Activated CD8-positive, alpha-beta memory T cell treated with anti-CD3 and anti-CD28 coated beads for 4 hours (primary cell): ENCODE measurements around the gene HTR3B.
"Not testable (repeated sequence)": the region's sequence is repeated elsewhere in the genome, so short reads cannot be mapped to it uniquely, and the experiment has no call there.

Experiments used
- DNase-seq, 2 donors: peaks; one replicate each; pipeline ENCODE4 v3.0.0-alpha.2; 2020; ENCODE audit warnings: low read depth in 2 of 2

Gene HTR3B

GRCh38 chr11:113946162-113946561 is 41.6 kb downstream of the HTR3B start:
- DNase-seq, result not testable (repeated sequence)

- DNase-seq, result no peak
These were observed 43.4 kb downstream of the HTR3B start for GRCh38 chr11:113947994-113948393.

DNA sequence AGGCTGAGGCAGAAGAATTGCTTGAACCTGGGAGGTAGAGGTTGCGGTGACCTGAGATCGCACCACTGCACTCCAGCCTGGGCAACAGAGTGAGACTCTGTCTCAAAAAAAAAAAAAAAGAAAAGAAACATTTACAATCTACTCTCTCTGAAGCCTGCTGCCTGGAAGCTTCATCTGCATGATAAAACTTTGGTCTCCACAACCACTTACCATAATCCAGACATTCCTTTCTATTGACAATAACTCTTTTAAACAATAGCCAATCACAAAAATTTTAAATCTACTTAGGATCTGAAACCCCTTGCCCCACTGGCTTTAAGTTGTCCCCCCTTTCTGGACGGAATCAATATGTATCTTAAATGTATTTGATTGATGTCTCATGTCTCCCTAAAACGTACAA is 45.3 kb downstream of the HTR3B start:
- no peak for DNase-seq

GRCh38 chr11:113951537-113951936 is 46.9 kb downstream of the HTR3B start:
- DNase-seq, result no peak

GRCh38 chr11:113952070-113952469 is 47.5 kb downstream of the HTR3B start:
- no peak for DNase-seq

DNA sequence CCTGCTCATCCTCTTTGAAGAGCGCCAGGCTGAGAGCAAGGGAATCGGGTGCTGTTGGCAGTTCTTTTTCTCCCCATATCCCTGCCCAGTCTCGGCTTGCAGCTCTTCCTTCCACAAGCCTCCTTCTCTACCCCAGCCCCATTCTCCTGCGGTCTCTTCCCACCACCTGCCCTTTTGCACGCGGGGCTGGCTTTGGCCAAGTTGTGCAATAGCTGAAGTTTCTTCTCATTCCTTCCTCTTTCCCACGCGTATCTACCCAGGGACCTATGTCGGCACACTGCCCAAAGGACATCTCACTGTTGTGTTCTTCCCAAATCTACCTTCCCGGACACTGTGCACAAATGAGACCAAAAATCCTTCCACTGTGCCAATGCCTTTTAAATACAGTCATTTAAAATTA is 48.0 kb downstream of the HTR3B start:
- no peak for DNase-seq

GRCh38 chr11:113954235-113954634 is 49.6 kb downstream of the HTR3B start:
- no peak for DNase-seq

GRCh38 chr11:113956986-113957385 is 52.4 kb downstream of the HTR3B start:
- DNase-seq, result no peak

DNA sequence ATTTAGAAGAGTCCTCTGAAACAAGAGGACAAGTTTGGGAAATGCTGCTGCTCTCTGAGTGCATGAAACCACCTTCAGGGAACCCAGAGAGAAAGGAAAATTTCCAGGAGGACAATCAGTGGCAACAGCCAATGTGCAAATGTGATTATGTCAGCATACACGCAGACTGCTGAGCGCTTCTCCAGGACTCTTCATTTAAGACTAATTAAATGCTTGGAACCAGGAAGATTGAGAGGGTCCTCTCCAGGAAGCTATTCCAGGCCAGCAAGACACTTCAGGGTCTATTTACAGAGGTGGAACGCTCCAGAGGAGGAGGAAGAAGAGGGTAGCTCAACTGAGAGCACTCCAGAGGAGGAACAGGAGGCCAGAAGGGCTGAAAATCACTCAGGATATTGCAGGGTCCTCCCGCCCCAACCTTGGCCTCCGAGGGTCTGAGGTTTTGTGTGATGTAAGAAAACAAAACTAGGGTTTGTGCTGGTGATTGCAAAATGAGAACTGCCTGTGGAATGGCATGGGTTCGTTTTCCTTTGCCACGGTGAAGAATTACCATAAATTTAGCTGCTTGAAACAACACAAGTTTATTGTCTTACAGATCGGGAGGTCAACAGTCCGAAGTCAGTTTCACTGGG is 56.2 kb downstream of the HTR3B start:
- DNase-seq, result no peak

DNA sequence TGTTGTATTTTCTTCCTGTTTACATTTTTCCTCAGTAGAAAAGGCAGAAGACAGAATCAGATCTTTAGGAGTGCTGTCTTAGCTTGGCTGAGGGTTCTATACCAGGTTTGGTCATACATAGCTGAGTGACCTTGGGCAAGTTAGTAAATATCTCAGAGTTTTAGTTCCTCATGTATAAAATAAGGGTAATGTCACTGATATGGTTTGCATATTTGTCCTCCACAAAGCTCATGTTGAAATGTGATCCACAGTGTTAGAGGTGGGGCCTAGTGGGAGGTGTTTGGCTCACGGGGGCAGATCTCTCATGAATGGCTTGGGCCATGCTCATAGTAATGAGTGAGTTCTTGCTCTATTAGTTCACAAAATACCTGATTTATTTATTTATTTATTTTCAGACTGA is 62.8 kb downstream of the HTR3B start:
- DNase-seq, result no peak

DNA sequence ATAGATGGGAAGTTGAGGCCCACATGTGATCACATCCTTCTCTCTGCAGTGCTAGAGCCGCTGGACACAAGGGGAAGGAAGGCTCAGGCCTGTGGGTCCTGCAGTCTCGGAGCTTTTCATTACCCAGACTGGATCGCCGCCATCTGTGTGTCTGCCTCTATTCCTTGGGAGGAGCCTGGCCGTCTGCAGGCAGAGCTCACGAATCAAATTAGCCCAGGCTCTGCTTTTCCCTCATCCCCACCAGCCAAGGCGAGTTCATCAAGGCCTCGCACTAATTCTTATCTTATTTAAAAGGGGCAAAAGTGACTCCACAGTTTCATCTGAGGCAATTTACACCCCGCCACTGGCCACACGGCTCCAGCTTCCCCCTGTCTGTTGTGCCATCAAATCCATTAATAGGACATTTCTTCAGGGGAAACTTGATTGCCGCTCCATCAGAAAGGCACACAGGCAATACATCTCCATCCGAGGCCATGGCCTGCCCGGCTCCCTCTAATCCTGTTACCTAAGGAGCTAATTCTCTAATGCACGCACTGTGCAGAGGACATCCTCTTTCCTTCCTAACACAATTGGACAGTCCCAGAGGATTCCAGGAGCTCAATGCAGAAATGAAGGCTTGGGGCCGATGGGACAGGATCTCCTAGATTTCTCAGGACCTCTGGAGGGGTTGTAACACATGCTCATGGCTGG is 67.1 kb downstream of the HTR3B start:
- no peak for DNase-seq

DNA sequence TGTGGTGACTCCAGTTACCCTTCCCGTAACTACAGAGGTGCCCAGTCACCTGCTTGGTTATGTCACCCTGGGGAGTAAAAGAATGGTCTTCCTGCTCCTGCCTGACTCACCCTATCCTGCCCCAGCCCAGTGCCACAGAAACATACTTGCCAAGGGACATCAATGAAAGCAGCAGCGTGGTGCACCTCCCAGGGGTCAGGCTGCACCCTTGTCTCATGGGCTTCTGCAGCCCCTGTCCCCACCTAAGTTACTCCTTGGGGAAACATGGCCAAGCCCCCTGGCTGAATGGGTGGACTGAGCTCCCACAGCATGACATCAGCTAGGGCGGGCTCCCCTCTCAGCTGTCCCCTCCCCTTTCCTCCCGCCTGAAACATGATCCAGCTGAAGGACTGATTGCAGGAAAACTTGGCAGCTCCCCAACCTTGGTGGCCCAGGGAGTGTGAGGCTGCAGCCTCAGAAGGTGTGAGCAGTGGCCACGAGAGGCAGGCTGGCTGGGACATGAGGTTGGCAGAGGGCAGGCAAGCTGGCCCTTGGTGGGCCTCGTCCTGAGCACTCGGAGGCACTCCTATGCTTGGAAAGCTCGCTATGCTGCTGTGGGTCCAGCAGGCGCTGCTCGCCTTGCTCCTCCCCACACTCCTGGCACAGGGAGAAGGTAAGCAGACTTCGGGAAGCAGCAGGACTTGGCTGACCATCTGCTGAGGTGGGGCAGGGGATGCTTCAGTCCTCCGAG is 70.3 kb downstream of the HTR3B start, which contains the start of gene HTR3A:
Gene HTR3A (plus strand): TSS at position 368 of the 730 bp plus-strand sequence. CDS start 218 bp downstream, at position 586.
- no peak for DNase-seq

DNA sequence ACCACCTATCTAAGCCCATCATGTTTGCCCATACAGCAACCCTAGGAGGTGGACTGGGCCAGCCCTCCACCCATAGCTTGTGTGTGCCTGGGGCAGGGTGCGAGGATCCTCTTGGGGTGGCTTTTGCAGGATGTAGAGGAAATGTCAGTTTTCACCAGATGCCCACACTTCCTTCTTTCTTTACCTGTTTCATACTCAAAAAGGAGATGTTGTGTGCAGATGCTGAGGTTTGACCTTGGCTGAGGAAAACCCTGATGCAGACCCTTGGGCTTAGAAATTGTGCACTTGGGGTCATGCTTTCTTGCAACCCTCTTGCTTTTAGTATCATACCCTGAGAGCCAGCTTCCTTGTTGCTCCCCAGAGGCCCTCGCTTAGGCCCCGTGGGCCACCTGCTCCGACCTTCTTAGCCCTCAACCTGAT is 72.5 kb downstream of the HTR3B start:
- no peak for DNase-seq

DNA sequence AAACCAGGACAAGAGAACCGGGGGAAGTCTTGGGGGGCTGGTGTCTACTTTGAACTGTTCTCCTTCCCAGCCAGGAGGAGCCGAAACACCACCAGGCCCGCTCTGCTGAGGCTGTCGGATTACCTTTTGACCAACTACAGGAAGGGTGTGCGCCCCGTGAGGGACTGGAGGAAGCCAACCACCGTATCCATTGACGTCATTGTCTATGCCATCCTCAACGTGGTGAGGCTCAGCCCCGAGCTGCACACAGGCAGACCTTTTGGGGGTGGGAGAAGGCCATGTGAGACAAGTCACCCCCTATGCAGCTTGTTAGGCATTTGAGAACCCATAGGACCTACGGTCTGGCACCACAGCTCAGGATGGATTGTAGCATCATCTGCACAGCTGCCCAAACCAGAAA is 73.1 kb downstream of the HTR3B start:
- DNase-seq, result no peak

GRCh38 chr11:113979431-113979830 is 74.8 kb downstream of the HTR3B start:
- no peak for DNase-seq

DNA sequence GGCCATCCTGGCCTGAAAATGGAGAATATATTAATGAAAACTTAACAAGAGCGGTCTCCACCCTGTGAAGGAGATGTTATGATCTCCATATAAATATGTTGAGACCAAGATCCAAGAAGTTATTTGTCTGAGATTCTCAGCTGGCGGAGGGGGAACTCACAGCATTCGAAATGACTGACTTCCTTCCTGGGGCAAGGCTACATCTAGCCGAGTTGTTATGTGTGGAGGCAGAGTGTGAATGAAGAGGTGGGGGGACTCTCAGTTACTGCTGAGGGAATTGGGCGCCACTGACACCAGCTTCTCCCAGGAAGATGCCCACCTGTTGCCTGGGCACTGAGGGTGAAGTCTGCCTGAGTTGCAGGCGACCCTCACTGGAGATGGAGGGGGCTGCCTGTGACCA is 76.2 kb downstream of the HTR3B start:
- no peak for DNase-seq

GRCh38 chr11:113982306-113982705 is 77.7 kb downstream of the HTR3B start:
- no peak for DNase-seq

GRCh38 chr11:113984781-113985180 is 80.2 kb downstream of the HTR3B start:
- DNase-seq, result no peak

- no peak for DNase-seq
These were observed 81.3 kb downstream of the HTR3B start for GRCh38 chr11:113985906-113986305.

- DNase-seq, result no peak
These were observed 82.0 kb downstream of the HTR3B start for GRCh38 chr11:113986351-113987140.

DNA sequence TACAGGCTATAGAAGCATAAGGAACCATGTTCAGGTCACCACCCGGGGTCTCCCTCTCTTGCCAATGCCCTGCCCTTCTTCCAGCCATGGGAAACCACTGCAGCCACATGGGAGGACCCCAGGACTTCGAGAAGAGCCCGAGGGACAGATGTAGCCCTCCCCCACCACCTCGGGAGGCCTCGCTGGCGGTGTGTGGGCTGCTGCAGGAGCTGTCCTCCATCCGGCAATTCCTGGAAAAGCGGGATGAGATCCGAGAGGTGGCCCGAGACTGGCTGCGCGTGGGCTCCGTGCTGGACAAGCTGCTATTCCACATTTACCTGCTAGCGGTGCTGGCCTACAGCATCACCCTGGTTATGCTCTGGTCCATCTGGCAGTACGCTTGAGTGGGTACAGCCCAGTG is 84.8 kb downstream of the HTR3B start:
- no peak for DNase-seq

GRCh38 chr11:113989916-113990315 is 85.3 kb downstream of the HTR3B start:
- no peak for DNase-seq
